C1 segment of cervical spinal cord (tissue), 14 donors: Measurements from ENCODE around the gene UBE2K.
"Not testable (repeated sequence)": the region's sequence is repeated elsewhere in the genome, so short reads cannot be mapped to it uniquely, and the experiment has no call there.

Source experiments
- DNase-seq, 14 donors: peaks; one replicate each; lab custom pipeline; 2025; lab: John Stamatoyannopoulos, UW

UBE2K gene

GRCh38 chr4:39792529-39792928, 94.6 kb downstream of the UBE2K start:
- DNase-seq: no peak

GRCh38 chr4:39792976-39793375, 95.0 kb downstream of the UBE2K start:
- DNase-seq: not testable (repeated sequence)

GRCh38 chr4:39802005-39802404, 104.1 kb downstream of the UBE2K start:
- DNase-seq: no peak

- no peak for DNase-seq
Observed at GRCh38 chr4:39808231-39808749, 110.4 kb downstream of the UBE2K start.

- DNase-seq: no peak
Observed at GRCh38 chr4:39812500-39812899, 114.6 kb downstream of the UBE2K start.

- not testable (repeated sequence) for DNase-seq
Observed at GRCh38 chr4:39813033-39813432, 115.1 kb downstream of the UBE2K start.

GRCh38 chr4:39813761-39814160, 115.8 kb downstream of the UBE2K start:
- DNase-seq: not testable (repeated sequence)

- no peak for DNase-seq
Observed at GRCh38 chr4:39814403-39815185, 116.7 kb downstream of the UBE2K start.

- DNase-seq: no peak
Observed at GRCh38 chr4:39818646-39819045, 120.7 kb downstream of the UBE2K start.

GRCh38 chr4:39820186-39820585, 122.2 kb downstream of the UBE2K start:
- no peak for DNase-seq

- DNase-seq: no peak
Observed at GRCh38 chr4:39821951-39822350, 124.0 kb downstream of the UBE2K start.

- no peak for DNase-seq
Observed at GRCh38 chr4:39822662-39823061, 124.7 kb downstream of the UBE2K start.

GRCh38 chr4:39823191-39823590, 125.3 kb downstream of the UBE2K start:
- no peak for DNase-seq

GRCh38 chr4:39825090-39825489, 127.2 kb downstream of the UBE2K start:
- no peak for DNase-seq

- DNase-seq: no peak
Observed at GRCh38 chr4:39825741-39826231, 127.8 kb downstream of the UBE2K start.
